ENCODE results near the gene LACTB.
"Not testable (repeated sequence)": the region's sequence is repeated elsewhere in the genome, so short reads cannot be mapped to it uniquely, and the experiment has no call there.

The LACTB gene

GRCh38 chr15:63103416-63103815 is 18.2 kb upstream of the LACTB start:
- no peak for DNase-seq (ENCODE audit: low read depth)
- H3K4me3 ChIP-seq (ENCODE audit: low read depth, low read length), result no peak overlapping the region
- no peak for TF ChIP-seq CTCF (IDR thresholded peaks at IDR 0.05; ENCODE audit: control insufficient read depth, extremely low read depth, insufficient read depth)

- no peak for DNase-seq (ENCODE audit: low read depth)
- TF ChIP-seq CTCF (IDR thresholded peaks at IDR 0.05; ENCODE audit: control insufficient read depth, extremely low read depth, insufficient read depth), result no peak
Measured at GRCh38 chr15:63104727-63105126, 16.9 kb upstream of the LACTB start.

GRCh38 chr15:63105354-63105753 is 16.3 kb upstream of the LACTB start:
- not testable (repeated sequence) for DNase-seq (ENCODE audit: low read depth); H3K4me3 ChIP-seq (ENCODE audit: low read depth, low read length)

More at GRCh38 chr15:63104727-63105126, 16.9 kb upstream of the LACTB start:
- no peak overlapping the region for H3K4me3 ChIP-seq (ENCODE audit: low read depth, low read length)

- no peak for TF ChIP-seq CTCF (IDR thresholded peaks at IDR 0.05; ENCODE audit: control insufficient read depth, extremely low read depth, insufficient read depth)
Measured at GRCh38 chr15:63107895-63108546, 13.6 kb upstream of the LACTB start.

GRCh38 chr15:63109498-63109897 is 12.2 kb upstream of the LACTB start:
- no peak for TF ChIP-seq CTCF (IDR thresholded peaks at IDR 0.05; ENCODE audit: control insufficient read depth, extremely low read depth, insufficient read depth)
- DNase-seq (ENCODE audit: low read depth), result no peak
- no peak overlapping the region for H3K4me3 ChIP-seq (ENCODE audit: low read depth, low read length)

More at GRCh38 chr15:63107895-63108546, 13.6 kb upstream of the LACTB start:
- H3K4me3 ChIP-seq (ENCODE audit: low read depth, low read length), result no peak overlapping the region
- no peak for DNase-seq (ENCODE audit: low read depth)

- no peak overlapping the region for H3K4me3 ChIP-seq (ENCODE audit: low read depth, low read length)
- no peak for TF ChIP-seq CTCF (IDR thresholded peaks at IDR 0.05; ENCODE audit: control insufficient read depth, extremely low read depth, insufficient read depth)
- DNase-seq (ENCODE audit: low read depth), result no peak
Measured at GRCh38 chr15:63109920-63110319, 11.7 kb upstream of the LACTB start.

GRCh38 chr15:63110428-63111026 is 11.1 kb upstream of the LACTB start:
- no peak overlapping the region for H3K4me3 ChIP-seq (ENCODE audit: low read depth, low read length)
- no peak for DNase-seq (ENCODE audit: low read depth)
- TF ChIP-seq CTCF (IDR thresholded peaks at IDR 0.05; ENCODE audit: control insufficient read depth, extremely low read depth, insufficient read depth), result no peak
